Activated CD4-positive, alpha-beta T cell treated with anti-CD3 and anti-CD28 coated beads for 24 hours (primary cell): ENCODE data around the gene PIGU.
"Not testable (repeated sequence)": the region's sequence is repeated elsewhere in the genome, so short reads cannot be mapped to it uniquely, and the experiment has no call there.

Experiments used
- DNase-seq, 2 donors: peaks; one replicate each; pipeline ENCODE4 v3.0.0-alpha.2; 2020; ENCODE audit warnings: low read depth in 2 of 2

PIGU gene, protein sequence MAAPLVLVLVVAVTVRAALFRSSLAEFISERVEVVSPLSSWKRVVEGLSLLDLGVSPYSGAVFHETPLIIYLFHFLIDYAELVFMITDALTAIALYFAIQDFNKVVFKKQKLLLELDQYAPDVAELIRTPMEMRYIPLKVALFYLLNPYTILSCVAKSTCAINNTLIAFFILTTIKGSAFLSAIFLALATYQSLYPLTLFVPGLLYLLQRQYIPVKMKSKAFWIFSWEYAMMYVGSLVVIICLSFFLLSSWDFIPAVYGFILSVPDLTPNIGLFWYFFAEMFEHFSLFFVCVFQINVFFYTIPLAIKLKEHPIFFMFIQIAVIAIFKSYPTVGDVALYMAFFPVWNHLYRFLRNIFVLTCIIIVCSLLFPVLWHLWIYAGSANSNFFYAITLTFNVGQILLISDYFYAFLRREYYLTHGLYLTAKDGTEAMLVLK

DNA sequence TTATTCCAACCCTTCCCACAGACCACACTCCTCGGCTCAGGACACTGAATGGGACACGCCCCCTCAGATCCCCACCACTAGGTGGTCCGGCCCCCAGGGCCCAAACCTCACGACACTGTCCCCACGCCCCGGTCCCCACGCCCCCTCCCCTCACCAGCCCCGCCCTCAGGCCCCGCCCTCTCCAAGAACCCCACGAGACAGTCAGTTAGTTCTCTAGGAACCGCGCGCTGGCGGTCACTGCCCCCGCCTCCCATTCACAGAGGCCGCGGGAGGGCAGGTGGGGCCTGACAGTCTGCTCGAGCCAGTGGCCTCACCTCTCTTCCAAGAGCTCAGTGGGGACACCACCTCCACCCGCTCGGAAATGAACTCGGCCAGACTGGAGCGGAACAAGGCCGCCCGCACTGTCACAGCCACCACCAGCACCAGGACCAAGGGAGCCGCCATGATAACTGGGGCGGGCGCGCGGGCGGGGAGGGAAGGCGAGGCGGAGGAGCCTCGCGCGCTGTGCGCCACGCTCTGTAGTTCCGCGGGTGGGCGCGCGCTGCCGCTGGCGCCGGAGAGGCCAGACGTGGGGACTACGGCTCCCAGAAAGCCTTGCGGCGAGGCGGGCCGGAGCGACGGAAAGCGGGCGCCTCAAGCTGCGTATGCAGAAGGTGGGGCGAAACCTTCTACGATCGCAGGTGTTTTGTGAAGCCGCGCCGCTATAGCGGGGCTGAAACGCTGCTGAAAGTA is at the start of gene PIGU:
Gene PIGU (minus strand): TSS at position 451 of the 732 bp plus-strand sequence. CDS start 7 bp downstream, at position 444.
- DNase-seq: peak; percentile 87 to 92

DNA sequence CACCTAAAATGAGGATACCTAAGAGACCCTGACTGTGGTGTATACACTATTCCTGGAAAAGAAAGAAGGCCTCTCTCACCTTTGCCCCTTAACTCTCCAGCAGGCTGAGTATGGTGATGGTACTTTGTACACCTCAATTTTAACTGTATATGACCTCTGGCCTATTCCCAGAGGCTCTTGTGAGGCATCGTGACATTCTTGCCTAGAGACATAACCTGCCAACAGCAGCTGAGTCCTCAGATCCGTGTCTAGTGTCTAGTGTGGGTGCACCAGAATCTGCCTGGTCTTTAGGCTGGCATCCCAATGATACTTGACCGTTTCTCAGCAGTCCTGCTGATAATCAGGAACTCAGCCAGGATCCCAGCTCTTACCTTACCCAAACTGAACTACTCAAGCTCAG is 47.3 kb upstream of the PIGU start:
- DNase-seq: no peak

DNA sequence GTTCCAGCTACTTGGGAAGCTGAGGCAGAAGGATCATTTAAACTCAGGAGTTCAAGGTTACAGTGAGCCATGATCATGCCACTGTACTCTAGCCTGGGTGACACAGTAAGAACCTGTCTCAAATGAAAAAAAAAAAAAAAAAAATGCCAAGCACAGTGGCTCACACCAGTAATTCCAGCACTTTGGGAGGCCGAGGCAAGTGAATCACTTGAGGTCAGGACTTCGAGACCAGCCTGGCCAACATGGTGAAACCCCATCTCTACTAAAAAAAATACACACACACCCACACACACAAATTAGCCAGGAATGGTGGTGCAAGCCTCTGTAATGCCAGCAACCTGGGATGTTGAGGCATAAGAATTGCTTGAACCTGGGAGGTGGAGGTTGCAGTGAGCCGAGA is 45.7 kb upstream of the PIGU start:
- not testable (repeated sequence) for DNase-seq

DNA sequence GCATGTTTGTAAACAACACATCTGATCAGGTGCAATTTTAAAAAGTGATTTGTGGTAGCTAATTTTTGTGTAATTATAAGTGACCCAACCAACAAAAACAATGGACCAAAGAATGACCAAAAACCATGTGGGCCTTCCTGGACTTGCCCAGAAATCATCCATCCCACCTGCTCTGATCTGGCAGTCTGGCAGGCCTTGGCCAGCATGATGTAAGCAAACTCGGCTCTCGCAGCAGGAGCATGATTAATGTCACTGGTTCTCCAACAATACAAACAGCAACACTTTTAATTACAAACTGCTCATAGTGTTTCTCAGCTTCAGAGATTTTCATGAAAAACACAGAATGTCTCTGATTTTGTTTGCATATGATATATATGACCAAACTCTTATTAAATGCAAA is 43.4 kb upstream of the PIGU start:
- no peak for DNase-seq

DNA sequence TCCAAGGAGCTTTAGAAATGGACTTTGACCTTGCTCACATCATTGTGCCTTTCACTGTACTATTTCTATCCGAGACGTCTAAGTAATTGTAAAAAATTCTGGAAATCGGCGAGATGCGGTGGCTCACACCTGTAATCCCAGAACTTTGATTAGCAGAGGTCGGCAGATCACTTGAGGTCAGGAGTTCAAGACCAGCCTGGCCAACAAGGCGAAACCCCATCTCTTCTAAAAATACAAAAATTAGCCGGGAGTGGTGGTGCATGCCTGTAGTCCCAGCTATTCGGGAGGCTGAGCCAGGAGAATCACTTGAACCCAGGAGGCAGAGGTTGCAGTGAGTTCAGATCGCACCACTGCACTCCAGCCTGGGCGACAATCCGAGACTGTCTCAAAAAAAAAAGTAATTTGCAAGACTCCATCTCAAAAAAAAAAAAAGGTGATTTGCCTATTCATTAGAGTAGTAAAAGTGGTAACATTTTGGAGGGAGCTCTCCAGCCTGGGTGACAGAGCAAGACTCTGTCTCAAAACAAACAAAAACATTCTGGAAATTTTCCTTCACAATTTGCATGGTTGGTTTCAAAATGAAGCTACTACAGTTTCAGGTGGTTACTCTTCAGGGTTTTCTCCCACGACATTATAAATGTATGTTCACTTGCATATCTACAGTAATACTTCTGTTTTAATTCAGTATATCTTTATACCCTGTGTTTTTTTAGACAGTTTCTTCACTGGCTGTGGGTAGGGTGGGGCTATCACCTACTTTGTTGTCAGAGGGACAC is 42.5 kb upstream of the PIGU start:
- DNase-seq: not testable (repeated sequence)

DNA sequence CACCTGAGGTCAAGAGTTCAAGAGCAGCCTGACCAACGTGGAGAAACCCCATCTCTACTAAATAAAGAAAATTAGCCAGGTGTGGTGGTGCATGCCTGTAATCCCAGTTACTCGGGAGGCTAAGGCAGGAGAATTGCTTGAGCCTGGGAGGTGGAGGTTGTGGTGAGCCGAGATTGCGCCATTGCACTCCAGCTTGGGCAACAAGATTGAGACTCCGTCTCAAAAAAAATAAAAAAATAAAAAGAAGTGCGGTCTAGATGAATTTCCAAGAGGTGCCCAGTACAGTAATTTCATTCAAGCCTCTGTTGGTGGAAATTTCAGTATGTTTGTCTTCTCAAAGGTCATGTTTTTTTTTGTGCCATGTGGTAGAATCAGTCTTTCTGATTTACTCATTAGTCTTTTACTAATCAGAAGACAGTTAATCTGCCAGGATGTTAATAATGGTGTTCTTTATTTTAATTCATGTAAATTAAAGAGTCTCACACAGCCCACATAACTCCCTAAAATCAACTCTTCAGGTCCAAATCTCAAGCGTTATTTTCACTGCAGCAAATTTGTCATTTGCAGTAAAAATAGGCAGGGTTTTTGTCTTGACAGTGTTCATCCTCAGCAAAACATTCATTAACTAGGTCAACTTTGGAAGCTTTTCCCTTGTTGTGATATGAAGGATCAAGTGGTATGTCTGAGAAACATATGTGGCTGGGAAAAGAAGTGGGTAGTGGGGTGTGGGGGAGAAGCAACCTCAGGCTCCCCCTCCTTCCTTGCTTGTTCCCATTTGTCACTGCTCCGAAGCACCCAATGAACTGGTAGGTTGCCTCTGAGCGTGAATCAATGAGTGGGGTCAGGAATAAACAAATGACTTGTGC is 40.6 kb upstream of the PIGU start:
- DNase-seq: no peak

DNA sequence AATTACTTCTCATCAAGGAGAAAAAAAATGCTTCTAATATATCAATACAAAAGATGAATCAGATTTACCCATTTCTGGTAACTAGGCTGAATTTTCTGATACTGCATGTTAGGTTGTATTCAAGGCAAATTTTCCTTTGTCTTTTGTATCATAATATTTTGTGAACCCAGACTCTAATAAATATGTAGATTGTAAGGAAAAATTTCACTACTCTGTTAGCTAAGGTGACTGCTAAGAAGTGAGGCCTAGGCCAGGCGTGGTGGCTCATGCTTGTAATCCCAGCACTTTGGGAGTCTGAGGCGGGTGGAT is 40.0 kb upstream of the PIGU start:
- no peak for DNase-seq

DNA sequence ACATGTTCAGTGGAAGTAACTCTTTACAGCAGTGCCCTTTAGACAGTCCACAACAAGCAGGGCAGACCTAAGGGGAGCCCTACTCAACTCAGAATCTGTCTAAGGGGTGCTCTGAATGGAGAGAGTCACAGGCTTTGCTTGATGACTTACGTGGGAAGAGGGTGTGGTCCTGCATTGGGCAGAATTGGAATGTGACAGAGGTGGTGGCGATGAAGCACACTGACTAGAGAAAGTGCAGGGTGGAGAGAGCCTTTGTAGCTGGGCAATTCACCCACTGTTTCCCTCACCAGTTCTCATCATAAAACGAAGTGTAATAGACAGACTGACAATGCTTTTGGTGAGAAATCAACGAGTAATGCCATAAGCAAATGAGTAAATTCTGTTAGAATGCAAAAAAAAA is 38.5 kb upstream of the PIGU start:
- no peak for DNase-seq

DNA sequence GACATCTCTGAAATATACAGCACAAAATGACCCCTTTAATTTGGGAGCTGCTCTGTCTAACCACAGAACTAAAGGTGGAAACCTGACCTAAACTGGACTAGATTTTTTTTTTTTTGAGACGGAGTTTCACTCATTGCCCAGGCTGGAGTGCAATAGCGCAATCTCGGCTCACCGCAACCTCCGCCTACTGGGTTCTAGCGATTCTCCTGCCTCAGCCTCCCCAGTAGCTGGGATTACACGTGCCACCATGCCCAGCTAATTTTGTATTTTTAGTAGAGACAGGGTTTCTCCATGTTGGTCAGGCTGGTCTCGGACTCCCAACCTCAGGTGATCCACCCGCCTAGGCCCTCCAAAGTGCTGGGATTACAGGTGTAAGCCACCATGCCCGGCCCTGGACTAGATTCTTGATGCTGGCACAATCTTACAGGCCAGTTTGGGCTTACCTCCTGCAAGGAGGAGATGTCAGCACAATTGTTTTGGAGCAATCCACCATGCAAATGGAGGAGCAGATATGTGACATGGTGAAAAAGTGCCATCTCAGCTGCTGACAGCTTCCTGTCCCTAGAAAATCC is 37.1 kb upstream of the PIGU start:
- DNase-seq: not testable (repeated sequence)

DNA sequence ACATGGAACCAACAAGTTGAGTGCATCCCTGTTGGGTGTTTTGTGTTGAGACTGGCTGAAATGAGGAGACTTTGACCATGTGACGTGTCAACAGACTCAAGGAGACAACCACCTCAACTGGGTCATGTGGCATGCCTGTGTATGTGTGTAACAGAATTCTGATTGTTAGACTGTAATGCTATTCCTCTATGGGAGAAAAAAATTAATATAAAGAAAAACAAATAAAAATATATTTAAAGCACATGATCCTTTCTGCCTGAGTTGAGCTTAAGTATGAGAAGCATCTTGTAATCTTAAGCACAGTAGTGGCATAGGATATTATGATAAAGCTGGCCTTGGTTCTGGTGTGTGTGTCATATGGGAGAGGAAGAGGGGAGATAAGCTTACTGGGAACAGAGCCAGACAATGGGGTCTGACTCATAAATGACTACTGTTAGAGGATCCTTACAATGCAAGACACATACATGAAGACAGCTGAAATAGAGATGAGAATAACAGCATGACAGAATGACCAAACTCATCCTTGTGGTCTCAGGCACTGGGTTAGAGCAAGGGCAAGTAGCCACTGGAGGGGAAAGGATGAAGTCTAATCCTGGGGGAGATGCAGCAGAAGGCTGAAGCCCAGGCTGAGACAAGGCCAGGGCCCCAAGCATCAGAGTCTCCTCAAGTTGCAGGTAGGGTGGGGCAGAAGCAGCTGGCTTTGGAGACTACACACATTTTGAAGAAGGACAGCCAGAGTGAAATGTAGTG is 36.5 kb upstream of the PIGU start:
- DNase-seq: no peak

DNA sequence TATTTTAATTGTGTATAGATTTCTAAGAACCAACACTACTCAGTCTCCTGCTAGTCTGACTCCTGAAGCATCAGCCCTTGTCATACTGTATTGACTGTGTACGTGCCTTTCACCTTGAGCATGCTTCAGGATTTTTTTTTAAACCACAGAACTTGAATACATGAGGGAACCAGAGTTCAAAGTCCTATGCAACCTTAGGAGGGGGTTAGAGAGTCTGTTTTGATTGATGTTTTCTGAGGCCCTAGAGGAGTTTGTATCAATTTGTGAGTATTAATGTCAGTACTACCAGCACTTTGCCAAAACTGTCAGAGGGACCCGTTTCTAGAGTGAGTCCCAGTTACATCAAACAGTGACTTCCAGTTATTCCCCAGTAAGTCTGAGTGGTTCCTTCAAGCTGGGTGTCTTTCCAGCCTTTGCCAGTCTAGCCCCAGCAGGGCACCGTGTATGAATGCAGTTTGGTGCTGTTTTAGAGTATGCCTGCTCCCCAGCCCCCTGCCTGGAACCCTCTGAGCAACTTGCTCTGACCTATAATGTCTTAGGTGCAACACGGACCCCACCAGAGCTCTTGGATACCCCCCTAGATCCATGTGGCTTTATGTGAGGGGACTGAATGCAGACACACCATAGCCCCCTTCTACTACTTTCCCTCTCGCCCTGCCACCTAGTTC is 35.8 kb upstream of the PIGU start:
- no peak for DNase-seq

DNA sequence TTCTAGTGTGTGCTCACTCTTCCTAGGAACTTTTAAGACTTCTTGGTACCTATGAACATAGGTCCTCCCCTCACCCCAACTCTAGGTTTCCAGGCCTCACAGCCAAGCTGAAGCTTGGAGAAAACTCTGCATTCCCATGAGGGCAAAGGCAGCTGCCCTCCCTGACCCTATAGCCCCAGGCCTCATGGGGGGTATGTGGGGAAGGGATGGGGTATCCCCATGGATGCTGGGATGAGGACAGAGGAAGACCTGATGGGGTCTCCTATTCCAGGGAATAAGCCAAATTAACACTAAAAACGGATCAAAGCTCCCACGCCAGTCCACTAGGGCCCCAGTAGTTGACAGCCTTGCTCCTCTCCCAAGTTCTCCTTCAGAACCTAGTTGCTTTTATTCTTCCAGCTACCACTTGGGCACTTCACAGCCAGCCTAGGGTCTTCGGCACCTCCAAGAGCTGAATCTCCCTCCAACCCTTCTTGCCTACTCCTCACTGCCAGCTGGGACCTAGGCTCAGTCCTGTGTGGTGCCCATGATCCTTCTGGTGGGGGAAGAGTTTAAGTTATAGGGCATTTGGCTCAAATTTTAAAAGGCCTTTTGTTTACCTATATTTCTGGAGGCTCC is 35.0 kb upstream of the PIGU start:
- no peak for DNase-seq

DNA sequence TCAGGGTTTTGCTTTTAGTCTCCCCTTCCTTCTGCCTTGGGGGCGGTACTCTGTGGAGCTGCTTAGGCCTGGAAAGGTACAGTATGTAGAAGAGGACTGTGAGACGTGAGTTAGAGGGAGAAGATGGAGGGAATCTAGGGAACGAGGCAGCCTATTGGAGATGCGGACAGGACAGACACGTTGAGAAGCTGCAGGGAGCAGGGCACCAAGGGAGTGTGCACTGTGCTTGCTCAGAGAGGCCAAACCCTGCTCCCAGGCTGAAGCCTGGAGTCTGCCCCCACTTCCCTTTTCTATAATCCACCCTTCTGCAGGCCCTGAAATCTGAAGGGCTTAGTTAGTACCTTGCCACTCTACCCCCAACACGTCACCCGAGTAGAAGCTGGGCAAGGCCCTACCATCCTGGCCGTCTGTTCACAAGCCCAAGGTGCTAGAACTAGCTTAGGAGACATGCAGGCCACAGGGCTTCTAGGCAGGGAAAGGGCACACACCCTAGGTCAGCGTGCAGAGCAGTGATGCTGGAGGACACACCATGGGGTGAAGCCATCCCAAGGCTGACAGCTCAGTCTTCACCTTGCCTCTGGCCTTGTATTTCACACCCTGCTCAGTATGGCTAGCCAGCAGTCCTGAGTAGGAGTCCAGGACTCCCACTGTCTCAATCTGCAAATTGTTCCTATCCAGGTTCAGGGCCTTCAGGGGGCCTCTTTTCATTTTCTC is 34.1 kb upstream of the PIGU start:
- DNase-seq: no peak

DNA sequence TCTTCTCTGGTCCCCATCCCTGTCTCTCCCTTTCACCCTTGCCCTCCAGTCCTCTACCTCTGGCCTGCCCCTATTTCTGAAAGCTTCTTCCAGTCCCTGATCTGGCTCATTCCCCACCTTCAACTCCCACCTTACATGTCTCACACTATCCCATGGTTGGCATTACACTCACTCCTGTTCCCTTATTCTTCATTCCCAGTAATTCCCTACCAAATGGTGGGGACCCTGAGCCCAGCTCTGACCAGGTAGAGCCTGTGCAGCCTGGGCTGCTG is 33.6 kb upstream of the PIGU start:
- DNase-seq: no peak

DNA sequence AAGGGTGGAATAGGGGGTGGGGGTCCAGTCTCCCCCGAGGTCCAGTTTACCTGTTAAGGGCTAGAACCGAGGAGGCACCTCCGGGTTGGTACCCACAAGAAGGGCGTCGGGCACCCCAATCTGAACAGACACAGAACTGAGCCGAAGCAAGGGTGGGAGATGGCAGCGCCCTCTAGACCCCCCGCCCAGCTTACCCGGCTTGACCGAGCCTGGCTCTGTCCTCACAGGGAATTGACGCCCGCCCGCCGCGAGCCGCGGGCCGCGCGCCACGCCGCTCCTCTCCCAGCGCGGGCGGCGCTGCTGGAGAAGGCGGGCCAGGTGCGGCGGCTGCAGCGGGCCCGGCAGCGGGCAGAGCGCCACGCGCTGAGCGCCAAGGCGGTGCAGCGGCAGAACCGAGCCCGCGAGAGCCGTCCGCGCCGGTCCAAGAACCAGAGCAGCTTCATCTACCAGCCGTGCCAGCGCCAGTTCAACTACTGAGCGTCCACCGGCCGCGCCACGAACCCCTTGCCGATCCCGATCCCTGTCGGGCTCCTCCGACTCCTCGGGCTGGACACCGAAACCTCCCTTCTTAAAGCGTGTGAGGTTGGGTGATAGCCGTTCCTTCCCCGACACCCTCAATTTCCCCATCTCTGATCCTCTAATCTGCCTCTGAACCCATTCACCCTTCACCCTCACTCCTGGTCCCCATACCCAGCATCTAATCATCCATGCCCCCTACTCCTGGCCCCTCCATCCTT is 33.1 kb upstream of the PIGU start:
- DNase-seq: peak in 1 of 2 donors; percentile 57

DNA sequence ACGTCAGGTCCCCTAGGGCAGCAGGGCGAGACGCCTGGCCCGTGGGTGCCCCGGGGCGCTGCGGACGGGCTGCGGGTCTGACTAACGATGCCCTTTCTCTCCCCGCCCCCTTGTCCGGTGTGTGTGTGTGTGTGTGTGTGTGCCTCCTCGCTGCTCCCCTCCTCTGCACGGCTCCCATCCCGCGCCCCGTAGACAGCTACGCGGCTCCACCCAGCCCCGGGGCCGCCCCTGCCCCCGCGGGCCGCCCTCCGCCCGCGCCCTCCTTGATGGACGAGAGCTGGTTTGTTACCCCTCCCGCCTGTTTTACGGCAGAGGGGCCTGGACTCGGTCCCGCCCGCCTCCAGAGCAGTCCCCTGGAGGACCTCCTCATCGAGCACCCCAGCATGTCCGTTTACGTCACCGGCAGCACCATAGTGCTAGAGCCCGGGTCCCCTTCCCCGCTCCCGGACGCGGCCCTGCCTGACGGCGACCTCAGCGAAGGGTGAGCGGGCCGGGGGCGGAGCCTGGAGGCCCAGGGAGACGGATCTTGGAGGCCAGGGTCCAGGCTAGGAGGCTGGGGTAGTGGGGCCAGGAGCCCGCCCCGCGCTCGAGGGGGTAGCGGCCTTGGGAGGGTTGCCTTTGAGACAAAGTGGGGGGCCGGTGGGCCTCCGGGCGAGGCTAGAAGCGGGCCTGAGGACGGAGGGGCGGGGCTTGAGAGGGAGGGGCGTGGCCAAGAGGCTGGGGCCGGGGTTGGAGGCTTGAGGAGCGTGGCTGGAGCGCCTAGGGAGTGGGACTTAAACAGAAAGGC is 32.3 kb upstream of the PIGU start:
- DNase-seq: peak; percentile 62 to 72

DNA sequence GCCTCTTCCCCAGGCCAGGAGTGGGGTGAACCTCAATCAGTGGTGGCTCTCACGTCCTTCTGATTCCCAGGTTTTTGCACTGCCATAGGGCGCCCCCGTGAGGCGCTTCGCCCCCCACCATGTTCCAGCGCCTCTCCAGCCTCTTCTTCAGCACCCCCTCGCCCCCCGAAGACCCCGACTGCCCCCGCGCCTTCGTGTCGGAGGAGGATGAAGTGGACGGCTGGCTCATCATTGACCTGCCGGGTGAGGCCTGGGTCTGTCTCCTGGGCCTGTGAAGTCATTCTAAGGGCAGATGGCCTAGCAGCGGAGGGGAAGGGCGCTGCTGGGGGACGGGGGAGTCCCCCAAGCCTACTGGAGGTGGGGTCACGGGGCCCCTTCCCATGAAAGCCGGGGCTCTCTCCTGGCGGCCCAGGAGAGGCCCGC is 31.7 kb upstream of the PIGU start:
- peak; percentile 28 to 40 for DNase-seq
